ENCODE measurements around the gene MT1E. TPM values are rescaled to one million over a fixed set of nuclear protein-coding genes. Genes with fewer than 3 reads are reported as not detected.

Gene MT1E
- total and polyA plus RNA-seq, 2 of the 8 experiments (the other 6 are each of a cell fraction or from before 2014, with no cell fraction given): 7.9 to 117 TPM

GRCh38 chr16:56670620-56670934, 45.0 kb downstream of the MT1E start:
- no peak overlapping the region for H3K18ac ChIP-seq (ENCODE audit: extremely low read depth, low read length)
- no peak overlapping the region for H2BK5ac ChIP-seq (ENCODE audit: low read depth, low read length)
- peaks cover 10% of the 10 kb centered on the region; the same call in 1 of the 2 replicates for H3K23me2 ChIP-seq (ENCODE audit: low read depth, low read length)
- CTCF ChIA-PET (ENCODE audit: partially characterized antibody): interaction anchor here (0.5 to 4.6 kb wide), 8 partner anchors 8 to 885 kb away, joined by 3 to 29 read pairs (median 4); partner anchors contain the start of gene MT1E
- no peak overlapping the region for H2AK5ac ChIP-seq (ENCODE audit: low read depth, low read length)
- peak overlapping the region; percentile 74 to 92; a peak in 3 of 4 replicates for H3K4me2 ChIP-seq (ENCODE audit: insufficient read depth in 1 of 2, low read depth in 2 of 2, low read length in 2 of 2)
- H3K27me3 ChIP-seq (replicated peaks in 1 of 4; ENCODE audit: control insufficient read depth in 3 of 4, extremely low read depth in 1 of 4, insufficient read depth in 3 of 4, low read length in 3 of 4): peaks cover 60 to 83% (median 75%) of the 10 kb centered on the region in 4 experiments
- no peak for FAIRE-seq
- H3K56ac ChIP-seq (replicated peaks; ENCODE audit: insufficient read length, low read depth, low read length): no peak overlapping the region
- no peak overlapping the region for H2AFZ ChIP-seq (ENCODE audit: low read length)
- peak overlapping the region in 1 of 4 experiments; percentile 52; a peak in 2 of 8 replicates for H3K4me3 ChIP-seq (ENCODE audit: extremely low read depth in 1 of 4, insufficient read depth in 2 of 4, low read depth in 3 of 4, low read length in 4 of 4)
- no peak for DNase-seq (ENCODE audit: low read depth in 1 of 2, low spot score in 2 of 2)
- H4K20me1 ChIP-seq (replicated peaks in 1 of 2; ENCODE audit: control insufficient read depth in 1 of 2, insufficient read depth in 2 of 2, low read length in 2 of 2): peaks cover 2 to 9% of the 10 kb centered on the region in 2 experiments
- no peak overlapping the region for H4K5ac ChIP-seq (ENCODE audit: insufficient read length, low read depth, low read length)
- H3K9me3 ChIP-seq (ENCODE audit: insufficient read depth in 2 of 2, low read depth in 1 of 2, low read length in 1 of 2): no peaks in the 10 kb centered on the region
- no peak overlapping the region for H3K14ac ChIP-seq (ENCODE audit: insufficient read length)
- no peak overlapping the region for H3K27ac ChIP-seq (ENCODE audit: low read depth, low read length)
- no peak overlapping the region for H4K91ac ChIP-seq (replicated peaks; ENCODE audit: insufficient read length, low read length)
- no peak overlapping the region for H2BK15ac ChIP-seq (ENCODE audit: low read length)
- POLR2A ChIA-PET (ENCODE audit: partially characterized antibody): interaction anchor here (0.6 to 13.9 kb wide), 10 partner anchors 10 to 63 kb away, joined by 3 to 205 read pairs (median 8); partner anchors contain the start of genes MT1B, MT1E, MT1F and MT1X
- H3K79me2 ChIP-seq (ENCODE audit: control insufficient read depth in 1 of 2, insufficient read depth in 2 of 2, low read length in 2 of 2): no peaks in the 10 kb centered on the region
- TF ChIP-seq MAX (IDR thresholded peaks at IDR 0.05) (no peak), RNF2 (IDR thresholded peaks at IDR 0.05; ENCODE audit: borderline replicate concordance, low read depth, low read length, missing control alignments, poor library complexity, severe bottlenecking) (no peak), PHF8 (conservative IDR thresholded peaks at IDR 0.05; ENCODE audit: low read depth, low read length) (no peak), CBX5 (IDR thresholded peaks at IDR 0.05; ENCODE audit: low read depth, low read length) (no peak), GABPA (IDR thresholded peaks at IDR 0.05; ENCODE audit: borderline replicate concordance, insufficient read depth, low read length) (no peak), SUZ12 (IDR thresholded peaks at IDR 0.05; ENCODE audit: low read length) (no peak), KDM1A (IDR thresholded peaks at IDR 0.05; ENCODE audit: borderline replicate concordance, low read length) (no peak), NANOG (IDR thresholded peaks at IDR 0.05; ENCODE audit: insufficient read depth, low read depth, low read length, poor library complexity, severe bottlenecking) (no peak), CBX8 (IDR thresholded peaks at IDR 0.05; ENCODE audit: borderline replicate concordance, low read depth, low read length) (no peak)
- 18% methylated on average over 2 of the region's 2 CpGs; no CpG with 5 or more reads in 1 of the 2 experiments for WGBS, 2 experiments (ENCODE audit: extremely low coverage in 1 of 2, insufficient coverage in 1 of 2, insufficient read length in 1 of 2, insufficient replicate concordance in 2 of 2, low coverage in 1 of 2, low lambda C conversion rate in 2 of 2, missing lambda C conversion rate in 1 of 2)
- H2BK20ac ChIP-seq (ENCODE audit: low read length): no peak overlapping the region; the same call in 1 of the 2 replicates
- no peaks in the 10 kb centered on the region for H3K79me1 ChIP-seq (ENCODE audit: low read depth, low read length)
- H2BK120ac ChIP-seq (replicated peaks; ENCODE audit: low read depth, low read length): no peak overlapping the region
- no peak overlapping the region for H3K23ac ChIP-seq (ENCODE audit: insufficient read length)
- no peaks in the 10 kb centered on the region for H3K36me3 ChIP-seq (ENCODE audit: control insufficient read depth in 2 of 4, insufficient read depth in 4 of 4, low read length in 3 of 4)
- peaks cover 3 to 22% (median 15%) of the 10 kb centered on the region in 4 experiments for H3K4me1 ChIP-seq (replicated peaks in 1 of 4; ENCODE audit: control insufficient read depth in 3 of 4, insufficient read depth in 4 of 4, low read length in 3 of 4)
- H4K8ac ChIP-seq (ENCODE audit: extremely low read depth, insufficient read depth, low read length): no peak overlapping the region
- H3K4ac ChIP-seq (replicated peaks; ENCODE audit: insufficient read length, low read depth, low read length): no peak overlapping the region
- no peak overlapping the region; the same call in 1 of the 2 replicates for H2BK12ac ChIP-seq (ENCODE audit: low read depth, low read length)
- H3K9ac ChIP-seq (replicated peaks in 1 of 4; ENCODE audit: extremely low read depth in 1 of 4, low read depth in 3 of 4, low read length in 3 of 4): no peak overlapping the region
